OCI-LY1 (cell line): ENCODE results near the gene OSER1.

Experiments
- H2AFZ ChIP-seq: fragments of 200-600 bp; sonication (generic), shearing (Covaris generic); 2 replicates; pipeline ENCODE4 v1.6.0; 2014; ENCODE audit warnings: antibody characterized with exemption, mild to moderate bottlenecking, low read length
- H3F3A ChIP-seq: fragments of 200-600 bp; sonication (generic), shearing (Covaris generic); 2 replicates; pipeline ENCODE4 v1.6.0; 2014; ENCODE audit warnings: mild to moderate bottlenecking, antibody characterized with exemption, low read length, moderate library complexity; ENCODE audit not compliant: insufficient read depth
- H3K27ac ChIP-seq: fragments of 200-600 bp; sonication (generic); 2 replicates; pipeline ENCODE4 v1.5.1; 2014; ENCODE audit warnings: low read length, mixed run types, mild to moderate bottlenecking, low read depth; ENCODE audit not compliant: poor library complexity, severe bottlenecking
- H3K27me3 ChIP-seq: fragments of 200-600 bp; sonication (generic); 2 replicates; pipeline ENCODE4 v1.6.0; 2014; ENCODE audit warnings: antibody characterized with exemption, mild to moderate bottlenecking, low read length, moderate library complexity; ENCODE audit not compliant: insufficient read depth
- H3K36me3 ChIP-seq: fragments of 200-600 bp; sonication (generic); 2 replicates; pipeline ENCODE4 v1.6.1; 2014; ENCODE audit warnings: mild to moderate bottlenecking, antibody characterized with exemption, low read length, moderate library complexity, mixed read lengths; ENCODE audit not compliant: insufficient read depth
- H3K4me1 ChIP-seq: fragments of 200-600 bp; sonication (generic); 2 replicates; pipeline ENCODE4 v1.5.1; 2014; ENCODE audit warnings: mild to moderate bottlenecking, low read length, moderate library complexity; ENCODE audit not compliant: insufficient read depth, severe bottlenecking
- H3K4me2 ChIP-seq: fragments of 200-600 bp; sonication (generic), shearing (Covaris generic); 2 replicates; pipeline ENCODE4 v1.6.1; 2014; ENCODE audit warnings: low read length
- H3K4me3 ChIP-seq: fragments of 200-600 bp; sonication (generic); 2 replicates; pipeline ENCODE4 v1.5.1; 2014; ENCODE audit warnings: low read length, low read depth, mild to moderate bottlenecking, mixed read lengths; ENCODE audit not compliant: poor library complexity, severe bottlenecking
- H3K79me2 ChIP-seq: fragments of 200-600 bp; shearing (Covaris generic); 2 replicates; pipeline ENCODE4 v1.6.1; 2016; ENCODE audit warnings: mixed run types, low read length, mixed read lengths; ENCODE audit not compliant: insufficient read depth
- H3K9ac ChIP-seq: fragments of 200-600 bp; sonication (generic), shearing (Covaris generic); 2 replicates; pipeline ENCODE4 v1.6.1; 2014; ENCODE audit warnings: mild to moderate bottlenecking, low read length, mixed read lengths
- H3K9me2 ChIP-seq: fragments of 200-600 bp; sonication (generic), shearing (Covaris generic); 2 replicates; pipeline ENCODE4 v1.6.1; 2014; ENCODE audit warnings: low read depth, mild to moderate bottlenecking, low read length, mixed read lengths
- H3K9me3 ChIP-seq: fragments of 200-600 bp; shearing (Covaris generic); 2 replicates; pipeline ENCODE4 v1.6.1; 2014; ENCODE audit warnings: low read length, mixed read lengths
- H4K20me1 ChIP-seq: fragments of 200-600 bp; sonication (generic), shearing (Covaris generic); 2 replicates; pipeline ENCODE4 v1.6.0; 2016; ENCODE audit warnings: mild to moderate bottlenecking, low read length; ENCODE audit not compliant: insufficient read depth
- EZH2 ChIP-seq: fragments of 200-600 bp; sonication (generic), shearing (Covaris generic); IDR thresholded peaks from 2 replicates; pipeline ENCODE4 v1.8.0; 2017; ENCODE audit warnings: borderline replicate concordance, mixed run types, mild to moderate bottlenecking, antibody characterized with exemption, low read length, moderate library complexity, mixed read lengths
- TF ChIP-seq, protein P1 (sequence below): fragments of 200-600 bp; sonication (generic), shearing (Covaris generic); IDR thresholded peaks from 2 replicates; pipeline ENCODE4 v1.5.1; 2017; ENCODE audit warnings: mild to moderate bottlenecking, antibody characterized with exemption, low read length, moderate library complexity, mixed read lengths

The OSER1 gene

DNA sequence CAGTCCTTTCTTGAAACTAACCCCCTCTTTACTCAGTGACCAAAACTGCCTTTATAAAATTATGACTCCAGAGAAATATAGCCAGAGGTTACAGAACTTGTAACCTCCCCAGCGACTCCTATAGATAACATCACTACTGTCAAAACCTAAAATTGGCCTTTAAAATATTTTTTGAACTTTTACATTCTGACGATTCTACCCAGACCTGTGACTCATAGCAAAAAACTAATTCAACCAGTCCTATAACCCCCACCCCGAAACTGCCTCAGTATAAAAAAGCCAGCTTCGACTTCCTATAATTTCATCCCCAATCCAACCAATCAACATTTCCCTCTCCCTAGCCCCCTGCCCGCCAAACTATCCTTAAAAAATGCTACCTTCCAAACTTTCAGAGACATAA, 37.5 kb downstream of the OSER1 start:
- H3K9me3 ChIP-seq: no peaks in the 10 kb centered on the region
- H3K27me3 ChIP-seq: peaks cover 3% of the 10 kb centered on the region; the same call in 1 of the 2 replicates
- H3K27ac ChIP-seq: no peak overlapping the region
- no peaks in the 10 kb centered on the region for H3K9me2 ChIP-seq
- no peaks in the 10 kb centered on the region for H3K4me1 ChIP-seq
- no peaks in the 10 kb centered on the region for H3K36me3 ChIP-seq
- no peaks in the 10 kb centered on the region for H3K79me2 ChIP-seq
- TF ChIP-seq, protein P1, sequence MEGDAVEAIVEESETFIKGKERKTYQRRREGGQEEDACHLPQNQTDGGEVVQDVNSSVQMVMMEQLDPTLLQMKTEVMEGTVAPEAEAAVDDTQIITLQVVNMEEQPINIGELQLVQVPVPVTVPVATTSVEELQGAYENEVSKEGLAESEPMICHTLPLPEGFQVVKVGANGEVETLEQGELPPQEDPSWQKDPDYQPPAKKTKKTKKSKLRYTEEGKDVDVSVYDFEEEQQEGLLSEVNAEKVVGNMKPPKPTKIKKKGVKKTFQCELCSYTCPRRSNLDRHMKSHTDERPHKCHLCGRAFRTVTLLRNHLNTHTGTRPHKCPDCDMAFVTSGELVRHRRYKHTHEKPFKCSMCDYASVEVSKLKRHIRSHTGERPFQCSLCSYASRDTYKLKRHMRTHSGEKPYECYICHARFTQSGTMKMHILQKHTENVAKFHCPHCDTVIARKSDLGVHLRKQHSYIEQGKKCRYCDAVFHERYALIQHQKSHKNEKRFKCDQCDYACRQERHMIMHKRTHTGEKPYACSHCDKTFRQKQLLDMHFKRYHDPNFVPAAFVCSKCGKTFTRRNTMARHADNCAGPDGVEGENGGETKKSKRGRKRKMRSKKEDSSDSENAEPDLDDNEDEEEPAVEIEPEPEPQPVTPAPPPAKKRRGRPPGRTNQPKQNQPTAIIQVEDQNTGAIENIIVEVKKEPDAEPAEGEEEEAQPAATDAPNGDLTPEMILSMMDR: no peak
- no peak for TF ChIP-seq EZH2
- no peak overlapping the region for H2AFZ ChIP-seq
- no peaks in the 10 kb centered on the region for H3F3A ChIP-seq
- H3K4me2 ChIP-seq: no peak overlapping the region
- H4K20me1 ChIP-seq: no peaks in the 10 kb centered on the region
- no peak overlapping the region for H3K4me3 ChIP-seq
- no peak overlapping the region for H3K9ac ChIP-seq

DNA sequence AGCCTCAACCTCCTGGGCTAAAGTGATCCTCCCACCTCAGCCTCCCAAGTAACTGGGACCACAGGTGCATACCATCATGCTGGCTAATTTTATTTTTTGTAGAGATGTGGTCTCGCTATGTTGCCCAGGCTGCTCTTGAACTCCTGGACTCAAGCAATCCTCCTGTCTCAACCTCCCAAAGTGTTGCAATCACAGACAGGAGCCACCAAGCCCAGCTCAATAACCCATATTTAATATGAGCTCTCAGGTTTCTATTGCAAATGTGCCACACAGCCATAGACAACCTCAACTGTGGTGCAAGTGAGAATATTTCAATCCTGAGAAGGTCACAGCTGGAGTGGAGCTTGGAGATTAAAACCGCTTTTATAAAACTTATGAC, 38.0 kb downstream of the OSER1 start:
- H3F3A ChIP-seq: no peaks in the 10 kb centered on the region

DNA sequence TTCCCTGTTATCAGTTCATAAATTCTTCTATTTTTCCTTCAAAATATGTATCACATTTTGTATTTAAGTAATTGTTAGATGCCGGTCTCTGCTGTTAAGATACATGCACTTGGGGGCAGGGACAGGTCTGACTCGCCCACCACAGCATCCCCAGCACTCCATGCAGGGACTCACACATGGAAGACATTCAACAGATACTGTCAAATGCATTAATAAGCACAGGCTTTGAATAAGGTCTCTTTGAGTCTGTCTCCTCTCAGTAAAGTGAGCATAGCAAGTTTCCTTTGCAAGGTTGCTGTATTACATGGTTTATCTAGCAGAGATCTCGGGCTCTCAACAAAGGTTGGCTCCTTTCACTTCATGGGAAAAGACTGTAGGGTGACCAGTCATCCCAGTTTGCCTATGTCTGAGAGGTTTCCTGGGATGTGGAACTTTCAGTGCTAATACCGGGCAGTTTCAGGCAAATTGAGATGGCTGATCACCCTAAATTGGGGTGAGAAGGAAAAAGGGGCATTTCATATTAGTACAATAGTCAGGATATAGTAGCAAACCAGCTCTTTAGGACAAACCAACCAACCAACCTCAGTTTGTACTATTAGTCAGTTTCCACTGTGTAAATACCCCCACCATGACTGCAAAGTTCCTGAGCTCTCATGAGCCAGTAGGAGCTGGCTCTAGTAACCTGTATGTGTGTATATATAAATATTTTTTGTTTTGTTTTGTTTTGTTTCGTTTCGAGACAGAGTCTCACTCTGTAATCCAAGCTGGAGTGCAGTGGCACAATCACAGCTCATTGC, 38.6 kb downstream of the OSER1 start:
- no peak overlapping the region for H2AFZ ChIP-seq
- H3K4me1 ChIP-seq: no peaks in the 10 kb centered on the region
- TF ChIP-seq, protein P1: no peak
- H3K9me3 ChIP-seq: no peaks in the 10 kb centered on the region
- H3K27me3 ChIP-seq: no peaks in the 10 kb centered on the region; the same call in 1 of the 2 replicates
- H3F3A ChIP-seq: no peaks in the 10 kb centered on the region
- H3K9ac ChIP-seq: no peak overlapping the region
- H3K4me2 ChIP-seq: no peak overlapping the region
- no peaks in the 10 kb centered on the region for H3K79me2 ChIP-seq
- no peaks in the 10 kb centered on the region for H4K20me1 ChIP-seq
- no peaks in the 10 kb centered on the region for H3K9me2 ChIP-seq
- H3K4me3 ChIP-seq: no peak overlapping the region
- no peak overlapping the region for H3K27ac ChIP-seq
- no peaks in the 10 kb centered on the region for H3K36me3 ChIP-seq

More for the DNA sequence above, 38.0 kb downstream of the OSER1 start:
- H3K27ac ChIP-seq: no peak overlapping the region
- no peaks in the 10 kb centered on the region for H3K36me3 ChIP-seq
- no peaks in the 10 kb centered on the region for H3K4me1 ChIP-seq
- H2AFZ ChIP-seq: no peak overlapping the region
- H3K9me2 ChIP-seq: no peaks in the 10 kb centered on the region
- H3K4me3 ChIP-seq: no peak overlapping the region
- TF ChIP-seq EZH2: no peak
- TF ChIP-seq, protein P1: no peak
- H3K9me3 ChIP-seq: no peaks in the 10 kb centered on the region
- H3K4me2 ChIP-seq: no peak overlapping the region
- H3K9ac ChIP-seq: no peak overlapping the region
- peaks cover 3% of the 10 kb centered on the region; the same call in 1 of the 2 replicates for H3K27me3 ChIP-seq
- H3K79me2 ChIP-seq: no peaks in the 10 kb centered on the region
- no peaks in the 10 kb centered on the region for H4K20me1 ChIP-seq
